DMS79 (cell line): ENCODE data around the gene HIVEP3.
"Not testable (repeated sequence)": the region's sequence is repeated elsewhere in the genome, so short reads cannot be mapped to it uniquely, and the experiment has no call there.

Experiments used
- DNase-seq: peaks from one replicate; lab custom pipeline; 2025; lab: John Stamatoyannopoulos, UW

HIVEP3 gene

DNA sequence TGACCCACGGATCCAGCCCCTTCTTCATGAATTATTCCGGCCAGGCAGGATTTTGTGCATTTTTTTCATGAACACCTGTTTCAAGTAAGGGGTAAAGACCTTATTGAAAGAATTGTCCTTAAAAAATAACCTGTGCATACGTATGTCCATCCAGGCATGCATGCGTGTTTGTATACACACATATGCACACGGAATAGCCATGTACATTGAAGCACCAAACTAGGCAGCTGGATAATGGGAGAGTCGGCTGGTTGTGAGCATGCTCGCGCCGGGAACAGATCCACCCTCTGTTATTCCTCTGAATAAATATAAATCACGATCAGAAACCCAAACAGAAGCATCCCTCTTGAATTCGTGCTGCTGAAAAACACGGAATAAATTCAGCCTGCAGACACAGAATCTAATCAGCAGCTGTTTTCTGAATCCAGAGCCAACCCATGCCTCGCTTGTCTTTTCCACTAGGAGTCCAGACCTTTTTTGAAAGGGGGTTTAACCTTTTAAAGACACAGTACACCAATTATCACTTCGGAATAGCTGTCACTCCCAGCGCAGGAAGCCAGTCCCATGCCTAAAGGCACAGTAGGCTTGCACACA is at the start of gene HIVEP3:
Gene HIVEP3, minus strand, starts transcription at position 473 of the 594 bp plus-strand sequence.
- DNase-seq, result peak; percentile 49

DNA sequence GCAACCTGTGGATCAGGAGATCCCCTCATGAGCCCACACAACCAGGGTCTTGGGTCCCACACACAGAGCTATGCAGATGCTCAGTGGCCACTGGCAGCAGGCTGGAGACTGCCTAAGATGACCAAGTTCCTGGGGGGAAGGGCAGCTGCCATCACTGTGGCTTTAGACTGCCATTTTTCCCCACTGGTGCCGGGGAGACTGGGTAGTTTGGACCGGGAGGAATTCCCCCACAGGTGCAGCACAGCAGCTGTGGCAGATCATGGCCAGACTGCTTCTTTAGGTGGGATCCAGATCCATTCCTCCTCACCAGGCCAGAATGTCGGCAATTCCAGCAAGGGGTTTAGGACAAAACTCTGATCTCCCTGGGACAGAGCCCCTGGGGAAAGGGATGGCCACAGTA is 45.7 kb upstream of the HIVEP3 start:
- DNase-seq, result no peak

DNA sequence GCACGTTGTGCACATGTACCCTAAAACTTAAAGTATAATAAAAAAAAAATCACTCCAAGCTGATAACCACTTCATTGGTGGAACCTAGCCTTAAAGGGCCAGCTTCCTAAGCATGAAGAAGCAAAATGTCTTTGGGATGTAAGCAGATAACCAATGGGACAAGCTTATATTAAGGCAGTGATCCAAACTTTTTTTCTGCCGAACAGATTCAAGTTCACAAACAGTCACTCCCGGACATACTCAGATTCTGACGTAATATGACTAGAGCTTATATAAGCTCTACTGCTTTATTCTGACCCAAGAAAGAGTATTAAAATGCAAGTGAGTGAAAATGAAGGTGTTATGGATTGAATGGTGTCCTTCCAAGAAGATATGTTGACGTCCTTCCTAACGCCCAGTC is 44.9 kb upstream of the HIVEP3 start:
- DNase-seq, result no peak

DNA sequence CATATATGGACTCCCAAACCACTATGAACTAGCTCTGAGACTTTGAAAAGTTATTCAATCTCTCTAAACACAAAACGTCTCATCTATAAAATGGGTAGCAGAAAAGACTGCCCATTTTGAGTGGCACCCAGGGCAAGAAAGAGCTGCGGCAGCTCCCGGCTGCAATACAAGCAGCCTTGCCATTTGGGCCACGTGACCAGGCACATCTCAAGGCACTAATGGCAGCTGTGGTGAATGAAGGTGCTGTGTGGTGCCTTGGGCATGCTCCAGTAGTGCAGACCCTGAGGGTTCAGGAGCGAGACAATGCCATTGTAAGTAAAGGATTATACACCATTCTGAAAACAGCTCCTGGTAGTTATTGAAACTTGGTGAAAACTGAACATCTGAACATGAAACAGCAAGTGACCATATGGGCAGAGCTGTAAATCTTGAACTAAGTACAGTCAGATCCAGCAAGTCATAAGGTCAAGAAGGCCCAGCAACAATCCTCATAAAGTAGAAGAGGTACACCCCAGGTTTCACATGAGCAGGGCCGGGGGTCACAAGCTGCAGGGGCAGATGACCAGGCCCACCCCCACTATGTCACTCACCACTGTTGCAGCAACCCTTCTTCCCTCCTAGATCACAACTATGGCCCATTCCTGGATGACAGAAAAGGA is 39.4 kb upstream of the HIVEP3 start:
- DNase-seq, result no peak

DNA sequence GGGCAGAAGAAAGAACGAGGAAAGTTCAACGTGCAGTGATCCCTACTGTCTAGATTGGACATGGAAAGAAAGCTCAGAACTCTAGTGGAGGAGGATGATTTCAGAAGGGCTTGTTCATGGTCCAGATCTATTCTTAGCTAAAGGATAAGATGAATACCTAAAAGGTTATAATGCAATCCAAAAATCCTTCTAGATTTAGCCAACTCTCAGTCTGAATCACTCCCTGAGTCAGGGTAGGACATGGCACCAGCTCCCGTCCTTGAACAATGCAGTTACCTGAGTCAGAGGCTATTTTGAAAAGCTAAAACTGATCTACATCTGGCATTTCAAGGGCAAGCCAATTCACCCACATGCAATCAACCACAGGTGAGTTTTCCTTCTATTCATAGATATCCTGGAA is 38.8 kb upstream of the HIVEP3 start:
- no peak for DNase-seq

DNA sequence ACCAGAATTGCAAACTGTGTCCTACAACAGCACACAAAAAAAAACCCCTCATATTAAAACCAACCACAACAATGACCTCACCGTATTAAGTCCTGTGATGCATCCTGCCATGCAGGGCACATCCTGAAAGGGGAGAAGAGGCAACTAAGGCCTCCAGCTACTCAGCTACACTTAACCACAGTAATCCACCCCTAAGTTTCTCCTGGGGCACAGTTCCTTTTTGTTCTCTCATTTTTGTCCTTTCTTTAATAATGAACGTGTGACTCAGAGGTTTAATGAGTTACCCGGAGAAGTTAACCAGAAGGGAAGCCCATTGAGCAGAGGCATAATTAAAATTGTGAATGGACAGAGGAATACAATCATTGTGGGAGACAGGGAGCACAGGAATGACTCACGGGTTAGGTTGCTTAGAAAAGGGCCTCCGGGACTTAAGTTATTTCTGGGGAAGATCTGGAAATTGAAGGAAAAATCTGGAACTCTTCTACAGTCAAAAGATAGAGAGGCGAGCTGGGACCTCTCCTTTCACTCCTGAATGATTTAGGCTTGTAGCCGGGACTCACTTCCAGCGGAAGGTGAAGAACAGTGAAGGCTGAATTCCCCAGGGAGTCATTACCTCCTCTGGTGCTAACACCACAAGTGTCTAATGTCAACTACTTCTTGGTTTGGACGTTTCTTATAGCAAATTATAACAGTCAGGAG is 36.9 kb upstream of the HIVEP3 start:
- no peak for DNase-seq

DNA sequence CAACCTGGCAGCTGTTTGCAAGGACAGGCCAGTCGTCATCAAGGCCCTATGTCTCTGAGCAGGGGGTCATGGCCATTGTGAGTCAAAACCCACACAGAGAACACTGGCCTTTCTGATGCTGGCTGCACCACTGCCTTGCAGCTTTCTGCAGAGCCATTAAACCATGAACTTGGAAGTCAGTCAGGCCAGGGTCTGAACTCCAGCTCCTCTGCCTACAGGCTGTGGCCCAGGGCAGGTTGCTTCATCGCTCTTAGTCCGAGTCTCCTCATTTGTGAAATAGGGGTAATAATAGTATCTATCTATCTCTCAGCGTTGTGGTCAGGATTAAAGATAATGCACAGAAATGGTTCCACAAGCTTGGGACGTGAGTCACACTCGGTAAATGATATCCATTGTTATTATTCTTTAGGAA is 35.8 kb upstream of the HIVEP3 start:
- DNase-seq, result no peak

DNA sequence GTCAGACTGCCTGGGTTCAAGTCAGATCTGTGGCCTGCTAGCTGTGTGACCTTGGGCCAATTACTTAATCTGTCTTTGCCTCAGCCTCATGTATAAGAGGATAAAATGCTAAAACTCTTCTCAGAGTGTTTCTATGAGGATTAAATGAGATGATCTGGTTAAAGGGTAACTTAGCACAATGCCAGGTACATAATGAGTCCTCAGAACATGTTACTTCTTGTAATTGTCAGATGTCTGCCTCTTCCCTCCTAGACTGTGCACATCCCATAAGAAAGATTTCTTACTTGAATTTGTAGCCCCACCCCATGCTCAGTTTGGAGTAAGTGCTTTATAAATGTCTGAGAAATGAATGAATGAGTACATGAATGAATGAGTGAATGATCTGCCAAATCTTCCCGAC is 34.6 kb upstream of the HIVEP3 start:
- no peak for DNase-seq

DNA sequence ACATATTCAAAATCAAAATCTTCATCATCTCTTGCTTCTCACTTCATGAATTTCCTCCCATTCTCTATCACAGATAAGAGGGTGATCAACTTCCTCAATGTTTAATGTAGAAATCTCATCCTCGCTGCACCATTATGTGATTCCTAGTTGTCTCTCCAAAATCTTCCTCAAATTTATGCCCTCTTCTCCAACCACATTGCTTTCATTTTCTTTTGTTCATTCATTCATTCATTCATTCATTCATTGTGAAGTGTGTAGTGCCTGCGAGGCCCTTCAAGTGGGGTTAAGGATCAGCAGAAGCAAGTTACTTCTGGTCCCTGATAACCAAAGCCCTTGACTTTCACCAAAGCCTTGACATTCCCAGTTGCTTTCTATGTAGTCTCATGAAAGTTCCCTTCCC is 33.5 kb upstream of the HIVEP3 start:
- no peak for DNase-seq

DNA sequence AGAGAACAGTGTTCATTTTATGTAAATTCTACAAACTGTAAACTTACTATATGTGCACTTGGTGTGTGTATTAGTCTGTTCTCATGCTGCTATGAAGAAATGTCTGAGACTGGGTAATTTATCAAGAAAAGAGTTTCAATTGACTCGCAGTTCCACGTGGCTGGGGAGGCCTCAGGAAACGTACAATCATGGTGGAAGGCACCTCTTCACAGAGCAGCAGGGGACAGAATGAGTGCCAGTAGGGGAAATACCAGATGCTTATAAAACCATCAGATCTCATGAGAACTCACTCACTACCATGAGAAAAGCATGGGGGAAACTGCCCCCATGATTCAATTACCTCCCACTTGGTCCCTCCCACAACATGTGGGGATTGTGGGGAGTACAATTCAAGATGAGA is 32.8 kb upstream of the HIVEP3 start:
- DNase-seq, result not testable (repeated sequence)

DNA sequence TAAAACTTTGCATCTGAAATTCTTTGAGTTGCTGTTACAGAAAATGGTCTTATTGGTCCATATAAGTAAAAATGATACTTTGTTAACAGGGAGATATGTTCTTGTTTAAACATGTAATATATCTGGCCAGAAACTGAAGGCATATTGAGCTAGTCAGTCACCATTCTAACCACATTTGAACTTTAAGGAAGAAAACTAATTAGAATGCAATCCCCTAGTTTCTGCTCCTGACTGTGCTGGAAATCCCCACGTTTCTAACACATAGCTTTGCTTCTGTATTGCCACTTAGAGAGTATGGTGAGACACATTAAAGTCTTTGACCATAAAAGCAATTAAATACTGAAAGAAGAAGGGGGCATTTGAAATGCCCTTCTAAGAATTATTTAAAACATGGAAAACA is 32.1 kb upstream of the HIVEP3 start:
- DNase-seq, result no peak

DNA sequence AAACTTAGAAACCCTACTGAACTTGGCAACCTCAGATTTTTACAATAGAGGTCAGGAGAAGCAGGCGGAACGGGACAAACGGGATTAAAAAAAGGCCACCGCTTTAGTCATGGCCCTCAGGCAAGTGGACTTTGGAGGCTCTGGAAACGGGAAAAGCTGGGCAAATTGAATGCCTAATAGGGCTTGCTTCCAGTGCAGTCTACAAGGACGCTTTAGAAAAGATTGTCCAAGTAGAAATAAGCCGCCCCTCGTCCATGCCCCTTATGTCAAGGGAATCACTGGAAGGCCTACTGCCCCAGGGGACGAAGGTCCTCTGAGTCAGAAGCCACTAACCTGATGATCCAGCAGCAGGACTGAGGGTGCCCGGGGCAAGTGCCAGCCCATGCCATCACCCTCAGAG is 27.2 kb upstream of the HIVEP3 start:
- not testable (repeated sequence) for DNase-seq

DNA sequence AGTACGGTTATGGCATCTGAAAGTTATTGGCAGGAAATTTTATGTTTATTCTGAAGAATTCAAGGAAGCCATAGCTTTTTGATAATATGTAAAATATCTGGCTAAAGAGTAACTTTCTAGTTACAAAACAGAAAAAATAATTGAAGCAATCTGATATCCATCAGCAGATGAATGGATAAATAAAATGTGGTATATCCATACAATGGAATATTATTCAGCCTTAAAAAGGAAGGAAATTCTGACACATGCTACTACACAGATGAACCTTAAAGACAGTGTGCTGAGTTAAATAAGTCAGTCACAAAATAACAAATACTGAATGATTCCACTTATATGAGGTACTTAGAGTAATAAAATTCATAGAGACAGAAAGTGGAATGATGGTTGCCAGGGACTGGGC is 25.0 kb upstream of the HIVEP3 start:
- DNase-seq, result no peak

DNA sequence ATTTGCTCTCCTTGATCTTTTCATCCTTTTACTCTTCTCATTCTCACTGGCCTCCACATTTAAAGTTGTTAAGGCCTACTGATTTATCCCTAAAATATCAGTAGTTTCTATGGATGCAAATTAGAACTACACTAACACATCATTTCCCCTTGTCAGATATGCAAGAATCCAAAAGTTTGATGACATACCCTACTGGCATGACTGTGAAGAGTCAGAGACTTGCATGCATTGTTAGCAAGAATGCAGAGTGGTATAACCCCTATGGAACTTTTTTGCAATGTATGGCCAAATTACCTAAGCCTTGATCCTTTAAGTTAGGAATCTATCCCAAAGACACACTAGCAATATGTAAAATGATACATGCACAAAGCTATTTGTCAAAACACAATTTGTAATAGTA is 23.6 kb upstream of the HIVEP3 start:
- DNase-seq, result no peak

DNA sequence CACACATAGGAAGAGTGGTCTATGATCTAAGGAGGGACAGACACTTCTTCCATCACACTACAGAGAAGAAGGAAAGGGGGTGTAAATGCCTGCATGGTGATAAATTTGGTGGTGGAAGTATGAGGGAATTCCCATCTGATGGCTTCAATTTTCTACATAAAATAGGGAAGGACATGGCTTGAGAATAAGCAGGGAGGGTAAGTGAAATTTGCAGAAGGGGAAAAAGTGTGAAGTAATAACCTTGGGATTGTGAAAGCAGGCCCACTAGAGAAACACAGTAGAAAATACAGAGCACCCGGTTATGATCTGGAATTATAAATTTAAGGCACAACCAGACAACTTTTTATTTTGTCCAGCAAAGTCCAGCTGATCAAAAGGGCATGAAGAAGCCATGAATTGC is 22.7 kb upstream of the HIVEP3 start:
- DNase-seq, result no peak

DNA sequence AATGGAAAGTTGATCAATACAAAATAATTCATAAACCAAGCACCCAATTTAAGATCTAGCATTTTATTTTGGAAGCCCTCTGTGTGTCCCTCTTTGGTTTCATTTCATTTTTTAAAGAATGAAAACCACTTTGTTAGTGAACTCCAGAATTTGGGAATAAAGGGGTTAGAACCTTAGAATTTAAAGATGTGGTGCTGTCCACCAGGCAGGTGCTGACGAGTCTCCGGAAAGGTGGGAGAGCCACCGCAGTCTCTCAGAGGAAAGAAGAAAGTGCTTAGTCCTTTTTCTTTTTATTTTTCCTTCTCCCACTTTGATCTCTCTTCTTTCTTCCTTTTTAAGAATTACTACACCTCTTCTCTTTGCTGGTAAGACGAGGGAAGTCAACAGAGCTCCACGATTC is 20.5 kb upstream of the HIVEP3 start:
- DNase-seq, result no peak

DNA sequence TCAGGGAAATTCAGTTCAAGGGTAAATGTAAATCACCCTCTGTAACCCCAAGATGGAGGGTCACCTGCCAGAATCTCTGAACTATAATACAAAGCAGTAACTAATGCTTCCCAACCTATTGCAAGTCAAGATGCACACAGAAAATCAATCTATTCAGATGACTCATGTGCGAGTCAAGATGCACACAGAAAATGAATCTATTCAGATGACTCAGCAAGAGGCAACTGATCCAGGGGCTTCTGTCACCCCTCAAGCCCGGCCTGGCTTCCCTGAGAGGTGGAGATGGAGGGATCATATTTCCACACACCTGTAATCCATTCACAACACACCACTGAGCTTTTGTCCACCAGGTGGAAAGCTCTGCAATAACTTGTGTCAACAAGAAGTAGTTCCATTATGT is 17.4 kb upstream of the HIVEP3 start:
- peak; percentile 74 for DNase-seq

DNA sequence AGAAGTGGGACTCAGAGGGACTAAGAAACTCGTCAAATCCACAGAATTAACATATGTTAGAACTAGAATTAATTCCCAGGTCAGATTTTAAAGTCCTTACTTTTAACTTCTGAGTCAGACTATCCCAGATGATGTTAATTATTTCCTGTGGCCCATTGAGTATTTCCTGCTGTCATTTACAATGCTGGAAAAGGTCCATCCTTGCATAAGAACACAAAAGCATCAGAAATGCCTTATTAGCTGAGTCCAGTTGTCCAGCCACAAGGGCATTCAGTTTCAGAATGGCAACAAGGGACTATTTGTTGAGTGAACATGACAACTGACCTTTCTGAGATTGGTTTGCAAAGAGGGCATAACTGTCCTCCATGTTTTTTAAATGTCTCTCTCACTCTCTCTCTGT is 16.5 kb upstream of the HIVEP3 start:
- no peak for DNase-seq

DNA sequence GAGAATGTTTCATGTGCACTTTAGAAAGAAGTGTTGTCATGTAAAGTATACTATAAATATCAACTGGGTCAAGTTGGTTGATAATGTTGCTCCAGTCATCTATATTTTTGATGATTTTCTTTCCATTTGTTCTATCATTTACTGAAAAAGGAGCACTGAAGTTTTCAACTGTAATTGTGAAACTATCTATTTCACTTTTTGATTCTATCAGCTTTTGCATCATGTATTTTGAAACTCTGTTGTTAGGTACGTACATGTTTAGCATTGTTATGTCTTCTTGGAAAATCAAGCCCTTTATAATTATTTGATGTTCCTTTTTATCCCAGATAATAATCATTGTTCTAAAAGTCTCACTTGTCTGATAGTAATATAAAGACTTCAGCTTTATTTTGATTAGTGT is 14.4 kb upstream of the HIVEP3 start:
- DNase-seq, result no peak

DNA sequence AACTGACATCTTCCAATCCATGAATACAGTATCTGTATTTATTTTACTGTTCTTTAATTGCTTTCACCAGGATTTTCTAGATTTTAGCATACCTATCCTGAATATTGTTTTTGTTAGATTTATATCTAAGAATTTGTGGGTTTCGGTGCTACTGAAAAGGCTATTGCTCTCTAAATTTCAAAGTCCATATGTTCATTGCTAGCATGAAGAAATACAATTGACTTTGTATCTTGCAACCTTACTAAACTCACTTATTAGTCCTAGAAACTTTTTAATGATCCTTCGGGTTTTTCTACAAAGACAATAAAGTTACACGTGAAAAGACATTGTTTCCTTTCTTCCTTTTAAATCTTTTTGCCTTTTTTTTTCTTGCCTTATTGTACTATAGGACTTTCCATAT is 12.9 kb upstream of the HIVEP3 start:
- no peak for DNase-seq

DNA sequence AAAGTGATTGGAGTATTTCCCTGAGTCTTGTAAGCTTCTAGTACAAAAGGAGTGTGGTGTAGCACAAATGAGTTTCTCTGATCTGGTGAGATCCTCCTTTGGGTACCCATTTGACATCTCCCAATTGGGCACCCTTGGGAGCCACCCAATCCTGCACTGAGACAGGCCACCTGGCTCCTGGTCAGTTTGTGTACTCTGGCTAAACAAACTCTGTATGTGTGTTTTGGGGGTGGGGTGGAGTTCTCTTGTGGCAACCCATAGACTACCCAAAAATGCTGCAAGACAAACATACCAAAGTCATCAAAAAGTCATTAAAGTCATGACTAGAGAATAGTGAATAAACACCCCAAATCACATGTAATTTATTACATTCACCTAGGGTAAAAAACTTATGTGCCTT is 8.4 kb upstream of the HIVEP3 start:
- DNase-seq, result no peak

DNA sequence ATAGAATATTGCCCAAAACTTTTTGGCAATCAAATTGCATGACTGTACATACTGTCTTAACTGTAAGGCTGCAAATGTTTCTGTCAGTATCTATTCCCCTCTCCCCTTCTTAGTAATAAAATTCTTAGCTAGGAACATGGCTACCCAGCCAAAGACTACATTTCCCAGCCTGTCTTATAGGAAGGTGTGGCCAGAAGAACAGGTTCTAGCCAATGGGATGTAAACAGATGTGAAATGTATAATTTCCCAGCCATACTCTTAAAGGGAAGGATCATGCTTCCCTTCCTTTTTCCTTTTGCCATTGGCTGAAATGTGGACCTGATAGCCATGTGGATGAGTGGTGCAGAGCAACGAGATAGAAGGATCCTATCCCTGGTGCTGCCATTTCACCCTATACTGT is 7.0 kb upstream of the HIVEP3 start:
- no peak for DNase-seq

DNA sequence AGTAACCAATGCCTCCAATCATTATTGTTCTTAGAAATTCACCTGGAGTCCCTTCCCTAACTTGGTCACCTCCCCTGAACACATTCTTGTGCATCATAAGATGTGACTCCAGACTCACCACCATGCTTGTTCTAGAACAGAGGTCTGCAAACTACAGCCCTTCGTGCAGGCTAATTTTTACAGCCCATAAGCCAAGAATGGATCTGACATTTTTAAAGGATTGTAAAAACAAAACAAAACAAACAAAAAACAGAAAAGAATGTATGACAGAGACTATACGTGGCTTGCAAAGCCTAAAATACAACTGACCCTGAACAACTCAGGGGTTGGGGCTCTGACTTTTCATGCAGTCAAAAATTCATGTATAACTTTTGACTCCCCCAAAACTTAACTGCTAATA is 6.2 kb upstream of the HIVEP3 start:
- no peak for DNase-seq

DNA sequence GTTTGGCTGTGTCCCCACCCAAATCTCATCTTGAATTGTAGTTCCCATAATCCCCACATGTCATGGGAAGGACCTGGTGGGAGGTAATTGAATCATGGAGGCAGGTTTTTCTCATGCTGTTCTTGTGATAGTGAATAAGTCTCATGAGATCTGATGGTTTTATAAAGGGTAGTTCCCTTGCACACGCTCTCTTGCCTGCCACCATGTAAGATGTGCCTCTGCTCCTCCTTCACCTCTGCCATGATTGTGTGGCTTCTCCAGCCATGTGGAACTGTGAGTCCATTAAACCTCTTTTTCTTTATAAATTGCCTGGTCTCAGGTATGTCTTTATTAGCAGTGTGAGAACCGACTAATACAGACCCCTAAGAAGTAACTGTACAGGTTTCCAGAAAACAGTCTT is 2.5 kb upstream of the HIVEP3 start:
- not testable (repeated sequence) for DNase-seq
